Astrocyte (in vitro differentiated cells and primary cell): Measurements from ENCODE around the gene CDK5RAP2.

ENCODE experiments used
- EZH2 ChIP-seq: IDR thresholded peaks from 2 replicates; pipeline ENCODE4 v1.6.1; 2012; ENCODE audit warnings: mild to moderate bottlenecking, low read length, inconsistent platforms; ENCODE audit not compliant: insufficient read depth
- TF ChIP-seq, protein P1 (sequence below): IDR thresholded peaks from 2 replicates; pipeline ENCODE4 v1.5.1; 2011; ENCODE audit warnings: low read depth, mild to moderate bottlenecking, inconsistent platforms, low read length, moderate library complexity; ENCODE audit not compliant: insufficient read depth

DNA sequence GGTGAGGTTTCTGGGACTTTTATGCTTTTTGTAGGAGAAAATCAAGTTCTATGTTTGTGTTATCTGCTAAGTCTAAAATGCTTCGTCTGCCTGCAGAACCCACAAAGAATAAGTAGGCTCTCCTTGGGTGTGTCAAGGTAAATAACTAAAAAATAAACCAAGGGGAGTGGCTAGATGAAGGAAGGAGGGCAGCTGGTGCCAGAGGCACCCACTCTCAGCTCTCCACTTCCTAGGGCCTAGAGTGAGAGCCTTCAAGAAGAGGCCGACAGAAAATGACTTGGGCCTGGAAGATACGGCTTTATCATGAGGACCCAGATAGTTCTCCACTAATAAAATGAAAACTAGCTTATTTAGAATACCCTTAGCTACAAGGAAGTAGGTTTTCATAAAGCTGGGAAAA is 147.4 kb downstream of the CDK5RAP2 start:
- TF ChIP-seq, protein P1, sequence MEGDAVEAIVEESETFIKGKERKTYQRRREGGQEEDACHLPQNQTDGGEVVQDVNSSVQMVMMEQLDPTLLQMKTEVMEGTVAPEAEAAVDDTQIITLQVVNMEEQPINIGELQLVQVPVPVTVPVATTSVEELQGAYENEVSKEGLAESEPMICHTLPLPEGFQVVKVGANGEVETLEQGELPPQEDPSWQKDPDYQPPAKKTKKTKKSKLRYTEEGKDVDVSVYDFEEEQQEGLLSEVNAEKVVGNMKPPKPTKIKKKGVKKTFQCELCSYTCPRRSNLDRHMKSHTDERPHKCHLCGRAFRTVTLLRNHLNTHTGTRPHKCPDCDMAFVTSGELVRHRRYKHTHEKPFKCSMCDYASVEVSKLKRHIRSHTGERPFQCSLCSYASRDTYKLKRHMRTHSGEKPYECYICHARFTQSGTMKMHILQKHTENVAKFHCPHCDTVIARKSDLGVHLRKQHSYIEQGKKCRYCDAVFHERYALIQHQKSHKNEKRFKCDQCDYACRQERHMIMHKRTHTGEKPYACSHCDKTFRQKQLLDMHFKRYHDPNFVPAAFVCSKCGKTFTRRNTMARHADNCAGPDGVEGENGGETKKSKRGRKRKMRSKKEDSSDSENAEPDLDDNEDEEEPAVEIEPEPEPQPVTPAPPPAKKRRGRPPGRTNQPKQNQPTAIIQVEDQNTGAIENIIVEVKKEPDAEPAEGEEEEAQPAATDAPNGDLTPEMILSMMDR = no peak
- TF ChIP-seq EZH2 = no peak
